MV-4-11 (cell line): ENCODE data around the gene DDX60.
A peak's percentile ranks its signal among the peaks of the same experiment; 100 is the strongest.

Experiments
- DNase-seq: peaks from one replicate; lab custom pipeline; 2025; lab: John Stamatoyannopoulos, UW

DDX60 gene

DNA sequence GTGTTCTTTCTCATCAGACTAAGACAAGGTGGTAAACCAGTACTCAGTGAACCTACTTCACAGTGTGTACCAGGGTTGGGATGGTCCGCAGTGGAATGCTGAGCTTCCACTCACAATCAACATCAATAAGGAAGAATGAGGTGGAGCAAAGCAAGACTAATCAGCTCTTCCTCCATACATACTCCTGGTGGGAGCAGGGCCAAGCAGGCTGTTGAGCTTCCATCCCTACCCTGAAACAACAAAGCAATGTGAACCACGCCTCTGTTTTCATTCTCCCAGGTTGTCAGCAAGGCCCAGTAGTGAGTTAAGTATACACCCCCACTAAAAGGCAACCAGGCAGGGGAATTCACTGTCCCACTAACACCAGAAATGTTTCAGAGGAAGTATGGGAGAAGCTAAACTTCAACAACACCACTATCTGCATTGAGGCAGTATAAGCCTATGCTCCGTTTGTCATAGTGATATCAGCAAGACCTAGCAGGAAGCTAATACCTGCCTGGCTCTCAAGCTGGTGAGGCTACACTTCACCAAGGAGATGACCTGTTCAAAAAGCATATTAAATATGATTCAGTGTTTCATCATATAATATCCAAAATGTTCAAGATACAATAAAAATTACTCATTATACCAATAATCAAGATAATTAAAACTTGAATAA, 109.5 kb downstream of the DDX60 start:
- no peak for DNase-seq

- DNase-seq, result no peak
Measured at GRCh38 chr4:168203233-168203911, 115.2 kb downstream of the DDX60 start.

- no peak for DNase-seq
Measured at GRCh38 chr4:168200685-168201084, 117.9 kb downstream of the DDX60 start.

DNA sequence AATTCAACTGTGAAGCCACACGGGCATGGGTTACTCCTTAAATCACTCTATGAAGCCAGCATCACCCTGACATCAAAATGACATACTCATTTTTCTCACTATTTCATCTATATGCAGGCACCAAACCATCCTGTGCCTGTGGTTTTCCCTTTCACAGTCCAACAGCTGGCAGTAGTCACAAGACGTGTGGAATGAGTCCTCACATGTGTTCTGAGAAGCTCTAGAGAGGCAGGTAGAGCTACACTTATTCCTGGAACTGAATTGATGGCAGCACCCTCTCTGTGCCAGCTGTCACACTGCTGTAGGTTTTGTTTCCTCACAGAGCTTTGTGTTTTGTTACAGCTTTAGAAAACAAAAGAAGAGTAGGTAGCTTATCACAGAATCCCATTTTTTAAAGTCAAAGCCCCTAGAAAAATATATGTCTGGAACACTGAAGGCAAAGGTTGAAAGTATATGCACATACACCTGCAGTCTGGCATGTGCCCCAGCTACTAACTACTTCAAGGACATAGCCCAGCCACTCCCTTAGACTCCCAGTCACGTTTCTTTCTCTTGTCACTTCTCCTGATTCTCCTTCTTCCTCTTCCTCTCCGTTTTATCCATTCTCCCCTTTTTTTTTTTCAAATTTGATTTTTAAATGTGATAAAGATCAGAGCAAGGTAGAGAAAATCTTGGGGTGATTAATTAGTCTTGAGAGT, 119.1 kb downstream of the DDX60 start:
- no peak for DNase-seq

DNA sequence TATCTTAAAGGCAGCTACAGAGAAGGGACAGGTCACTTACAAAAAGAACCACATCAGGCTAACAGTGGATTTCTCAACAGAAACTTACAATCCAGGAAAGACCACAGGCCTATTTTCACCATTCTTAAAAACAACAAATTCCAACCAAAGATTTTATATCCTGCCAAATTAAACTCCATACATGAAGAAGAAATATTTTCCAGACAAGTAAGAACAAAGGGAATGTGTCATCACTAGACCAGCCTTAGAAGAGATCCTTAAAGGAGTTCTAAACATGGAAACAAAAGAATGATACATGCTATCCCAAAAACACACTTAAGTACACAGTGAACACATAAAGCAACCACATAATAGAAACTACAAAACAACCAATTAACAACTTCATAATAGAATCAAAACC, 120.6 kb downstream of the DDX60 start:
- no peak for DNase-seq

DNA sequence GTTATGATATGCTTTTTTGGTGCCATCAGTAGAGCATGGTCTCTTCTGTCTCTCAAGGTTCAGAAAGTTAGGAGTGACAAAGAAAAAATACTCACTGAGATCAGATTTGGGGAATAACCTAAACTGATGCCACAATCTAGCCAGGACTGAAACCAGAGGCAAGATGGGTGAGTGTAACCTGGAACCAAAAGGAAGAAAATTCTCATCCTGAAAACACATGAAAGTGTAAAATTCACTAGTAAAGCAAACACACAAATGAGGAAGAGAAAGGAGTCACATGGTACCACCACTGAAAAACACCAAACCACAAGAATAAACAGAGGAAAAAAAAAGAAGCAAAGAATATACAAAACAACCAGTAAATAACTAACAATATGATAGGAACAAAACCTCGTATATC, 129.8 kb downstream of the DDX60 start:
- DNase-seq, result no peak

DNA sequence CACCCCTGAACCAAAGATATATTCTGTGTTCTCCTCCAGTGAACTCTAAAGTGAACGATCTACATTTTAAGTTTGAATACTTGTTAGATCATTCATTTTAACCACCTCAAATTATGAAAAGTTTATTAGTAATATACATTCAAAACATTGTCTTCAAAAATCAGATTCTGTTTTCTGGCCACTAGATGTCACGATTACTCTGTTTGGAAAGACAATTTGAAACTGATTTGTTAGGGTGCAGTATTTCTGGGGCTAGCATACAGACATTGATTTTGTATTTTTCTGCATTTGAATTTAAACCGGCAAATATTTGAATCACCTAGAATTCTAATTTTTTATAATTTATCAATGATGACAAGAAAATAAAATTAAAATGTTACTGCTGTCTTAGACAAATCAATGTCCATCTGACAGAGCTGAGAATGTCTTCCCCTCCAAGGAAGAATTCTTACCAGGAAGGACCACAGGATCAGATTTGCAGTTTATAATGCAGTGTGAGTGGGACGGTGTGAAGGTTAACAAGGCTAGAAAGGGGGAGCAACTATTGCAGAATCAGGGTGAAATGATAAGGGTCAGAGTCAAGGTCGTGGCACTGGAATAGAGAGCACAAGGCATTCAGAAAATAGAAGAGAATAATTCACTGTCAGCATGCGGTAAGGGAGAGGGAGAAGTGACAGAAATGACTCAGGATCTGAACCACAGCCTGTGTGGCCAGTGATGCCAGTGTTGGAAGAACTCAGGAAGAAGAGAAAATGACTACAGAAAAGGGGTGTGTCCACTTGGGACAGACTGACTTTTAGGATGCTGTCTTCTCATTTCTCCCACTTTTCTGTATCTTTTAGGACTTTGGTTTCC, 134.6 kb downstream of the DDX60 start:
- DNase-seq, result peak; percentile 18

GRCh38 chr4:168177546-168178149, 140.9 kb downstream of the DDX60 start:
- no peak for DNase-seq

DNA sequence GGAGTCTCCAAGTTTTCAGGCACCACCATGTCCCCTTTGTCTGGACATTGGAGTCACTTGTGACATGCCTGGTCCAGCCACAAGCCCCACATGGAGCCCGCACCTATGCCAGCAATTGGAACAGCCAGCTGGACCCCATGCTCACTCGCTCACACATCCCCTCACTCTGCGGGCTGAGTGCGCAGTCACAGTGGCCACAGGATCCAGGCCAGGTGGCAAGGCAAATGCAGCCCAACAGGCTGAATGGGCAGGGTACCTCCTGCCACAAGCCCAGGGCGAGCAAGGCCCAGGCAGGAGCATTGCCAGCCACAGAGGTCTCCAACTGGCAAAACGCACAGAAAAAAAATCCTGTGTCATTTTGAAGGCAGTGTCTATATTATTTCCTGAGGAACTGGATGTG, 144.2 kb downstream of the DDX60 start:
- DNase-seq, result no peak

DNA sequence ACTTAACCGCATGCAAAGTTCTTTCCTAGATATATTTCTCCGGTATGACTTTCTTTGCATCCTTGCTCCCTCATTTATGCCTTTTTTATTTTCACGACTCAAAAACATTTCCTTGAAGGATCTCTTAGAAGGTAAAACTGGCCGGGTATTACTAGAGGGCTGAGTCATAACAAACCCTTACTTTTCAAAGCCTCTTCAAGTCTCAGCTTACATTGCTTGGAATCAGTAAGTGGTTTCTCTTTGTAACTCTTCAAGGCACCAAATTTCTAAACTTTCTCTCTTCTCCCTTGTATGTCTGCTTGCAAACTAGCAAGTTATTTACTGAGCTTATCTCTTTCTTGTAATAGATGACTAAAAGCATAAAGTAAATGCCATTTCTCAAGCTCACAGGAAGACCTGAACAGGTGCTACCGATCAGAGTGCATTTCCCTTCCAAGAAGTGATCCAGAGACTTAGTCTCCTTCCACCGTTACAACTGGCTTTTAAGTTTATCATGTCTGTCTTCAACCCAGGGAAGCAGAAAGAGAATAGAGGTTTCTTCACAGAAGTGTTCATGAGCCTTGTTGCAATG, 150.8 kb downstream of the DDX60 start:
- DNase-seq, result no peak
